SK-N-SH (cell line): ENCODE results near the gene NIF3L1. TPM values are rescaled to one million over a fixed set of nuclear protein-coding genes. Genes with fewer than 3 reads are reported as not detected.

Experiments
- CTCF ChIA-PET: fragments of 300-600, 350-600 bp; formaldehyde crosslinking; extraction: SDS; loops from one replicate; lab custom pipeline; 2021; lab: Yijun Ruan, JAX
- POLR2A ChIA-PET: fragments of 350-600 bp; sonication (Branson Sonifier 250); formaldehyde crosslinking; extraction: SDS; loops from one replicate; lab custom pipeline; 2020; ENCODE audit warnings: antibody characterized with exemption, inconsistent platforms; lab: Yijun Ruan, JAX
- DNase-seq: peaks from one replicate; pipeline ENCODE4 v3.0.0; 2012
- H2AFZ ChIP-seq: fragments of 200-600 bp; sonication (generic); 2 replicates; pipeline ENCODE4 v1.8.1; 2016; ENCODE audit warnings: antibody characterized with exemption, mild to moderate bottlenecking, low read depth
- H3F3A ChIP-seq: fragments of 200-600 bp; sonication (generic); replicated peaks from 2 replicates; pipeline ENCODE3; 2016; ENCODE audit warnings: antibody characterized with exemption, mild to moderate bottlenecking; ENCODE audit not compliant: insufficient read depth
- H3K27ac ChIP-seq, 2 experiments: fragments of 200-500 bp in 1 of 2; fragments of 200-600 bp in 1 of 2; sonication (Bioruptor generic) in 1 of 2; sonication (generic), shearing (Covaris generic) in 1 of 2; 2 replicates each; pipeline versions ENCODE4 v1.5.1 to v1.6.1; 2014 to 2016; ENCODE audit warnings: low read depth in 2 of 2, inconsistent platforms in 1 of 2, low read length in 1 of 2, mild to moderate bottlenecking in 1 of 2, mixed read lengths in 1 of 2
- H3K27me3 ChIP-seq: fragments of 200-600 bp; sonication (generic), shearing (Covaris generic); 2 replicates; pipeline ENCODE4 v1.6.1; 2016; ENCODE audit warnings: mixed run types; ENCODE audit not compliant: insufficient read depth
- H3K36me3 ChIP-seq, 2 experiments: fragments of 200-500 bp in 1 of 2; fragments of 200-600 bp in 1 of 2; sonication (Bioruptor generic) in 1 of 2; sonication (generic) in 1 of 2; replicated peaks in 1 of 2; 2 replicates each; pipeline versions ENCODE3 to v1.5.1; 2014 to 2016; ENCODE audit warnings: low read length in 1 of 2, mild to moderate bottlenecking in 1 of 2; ENCODE audit not compliant: insufficient read depth in 2 of 2, control insufficient read depth in 1 of 2
- H3K4me1 ChIP-seq, 2 experiments: fragments of 200-500 bp in 1 of 2; fragments of 200-600 bp in 1 of 2; sonication (Bioruptor generic) in 1 of 2; sonication (generic), shearing (Covaris generic) in 1 of 2; 2 replicates each; pipeline versions ENCODE4 v1.5.1 to v1.6.1; 2014 to 2016; ENCODE audit warnings: low read depth in 1 of 2, low read length in 1 of 2, mixed run types in 1 of 2; ENCODE audit not compliant: insufficient read depth in 2 of 2, control insufficient read depth in 1 of 2
- H3K4me2 ChIP-seq: fragments of 200-600 bp; sonication (generic), shearing (Covaris generic); 2 replicates; pipeline ENCODE4 v1.6.1; 2017; ENCODE audit warnings: mixed run types
- H3K4me3 ChIP-seq, 2 experiments: fragments of 200-500 bp in 1 of 2; fragments of 200-600 bp in 1 of 2; sonication (Bioruptor generic) in 1 of 2; sonication (generic), shearing (Covaris generic) in 1 of 2; 2 replicates each; pipeline versions ENCODE4 v1.5.1 to v1.8.1; 2014 to 2016; ENCODE audit warnings: low read depth in 2 of 2, inconsistent platforms in 1 of 2, low read length in 1 of 2, mild to moderate bottlenecking in 1 of 2, mixed read lengths in 1 of 2, moderate library complexity in 1 of 2
- H3K79me2 ChIP-seq: fragments of 200-600 bp; sonication (generic); 2 replicates; pipeline ENCODE4 v1.8.1; 2017; ENCODE audit warnings: mild to moderate bottlenecking; ENCODE audit not compliant: insufficient read depth
- H3K9ac ChIP-seq: fragments of 200-600 bp; sonication (generic); 2 replicates; pipeline ENCODE4 v1.6.1; 2017; ENCODE audit warnings: mixed run types
- H3K9me2 ChIP-seq: fragments of 200-600 bp; sonication (generic); 2 replicates; pipeline ENCODE4 v1.6.1; 2017; ENCODE audit warnings: mixed run types
- H3K9me3 ChIP-seq: fragments of 200-600 bp; sonication (generic); 2 replicates; pipeline ENCODE4 v1.6.1; 2017; ENCODE audit warnings: mixed run types, mild to moderate bottlenecking, moderate library complexity
- H4K20me1 ChIP-seq: fragments of 200-600 bp; sonication (generic); 2 replicates; pipeline ENCODE4 v1.6.1; 2017; ENCODE audit warnings: mild to moderate bottlenecking, mixed run types; ENCODE audit not compliant: insufficient read depth
- CTCF ChIP-seq: fragments of 200-600 bp; sonication (generic); IDR thresholded peaks from 2 replicates; pipeline ENCODE4 v1.6.1; 2017; ENCODE audit warnings: antibody characterized with exemption, mild to moderate bottlenecking, moderate library complexity
- ELF1 ChIP-seq: IDR thresholded peaks from 2 replicates; pipeline ENCODE4 v1.4.0; 2012
- EP300 ChIP-seq, 2 experiments: IDR thresholded peaks; 2 replicates each; pipeline versions ENCODE4 v1.4.0 to v1.6.1; 2012; ENCODE audit warnings: borderline replicate concordance in 1 of 2, low read depth in 1 of 2, low read length in 1 of 2
- FOSL2 ChIP-seq: IDR thresholded peaks from 2 replicates; pipeline ENCODE4 v1.4.0; 2012; ENCODE audit warnings: low read depth, mild to moderate bottlenecking, moderate library complexity, borderline replicate concordance
- FOXJ3 ChIP-seq: sonication (generic); formaldehyde crosslinking; IDR thresholded peaks from 2 replicates; pipeline ENCODE4 v1.5.1; 2020; ENCODE audit warnings: mild to moderate bottlenecking, missing genetic modification reagents
- FOXM1 ChIP-seq: IDR thresholded peaks from 2 replicates; pipeline ENCODE4 v1.4.0; 2012; ENCODE audit warnings: low read depth, mild to moderate bottlenecking
- GABPA ChIP-seq: IDR thresholded peaks from 2 replicates; pipeline ENCODE4 v1.4.0; 2012; ENCODE audit warnings: low read depth, mild to moderate bottlenecking
- JUND ChIP-seq: IDR thresholded peaks from 2 replicates; pipeline ENCODE4 v1.4.0; 2012
- MEF2A ChIP-seq: IDR thresholded peaks from 2 replicates; pipeline ENCODE4 v1.4.0; 2012; ENCODE audit warnings: low read depth, borderline replicate concordance
- MXI1 ChIP-seq: IDR thresholded peaks from 2 replicates; pipeline ENCODE4 v1.6.1; 2012; ENCODE audit warnings: mild to moderate bottlenecking, low read depth, low read length, improper control_type of control experiment
- NRF1 ChIP-seq: IDR thresholded peaks from 2 replicates; pipeline ENCODE4 v1.6.1; 2012; ENCODE audit warnings: low read depth, mild to moderate bottlenecking, low read length
- POLR2AphosphoS5 ChIP-seq: IDR thresholded peaks from 2 replicates; pipeline ENCODE4 v1.6.1; 2012; ENCODE audit warnings: low read depth, low read length
- RCOR1 ChIP-seq: fragments of 150-350 bp; IDR thresholded peaks from 2 replicates; pipeline ENCODE4 v1.6.1; 2017; ENCODE audit warnings: antibody characterized with exemption, low read length
- REST ChIP-seq: IDR thresholded peaks from 2 replicates; pipeline ENCODE4 v1.6.1; 2012; ENCODE audit warnings: mild to moderate bottlenecking, low read depth, low read length, moderate library complexity
- RFX5 ChIP-seq: IDR thresholded peaks from 2 replicates; pipeline ENCODE4 v1.6.1; 2012; ENCODE audit warnings: mild to moderate bottlenecking, improper control_type of control experiment, low read length
- RXRA ChIP-seq: IDR thresholded peaks from 2 replicates; pipeline ENCODE4 v1.4.0; 2012; ENCODE audit warnings: low read depth, mild to moderate bottlenecking, borderline replicate concordance
- SIN3A ChIP-seq: IDR thresholded peaks from 2 replicates; pipeline ENCODE4 v1.6.1; 2012; ENCODE audit warnings: low read depth, mild to moderate bottlenecking, low read length, moderate library complexity, borderline replicate concordance
- TAF1 ChIP-seq: IDR thresholded peaks from 2 replicates; pipeline ENCODE4 v1.6.1; 2012; ENCODE audit warnings: low read depth, mild to moderate bottlenecking, low read length, moderate library complexity, borderline replicate concordance
- TEAD4 ChIP-seq: IDR thresholded peaks from 2 replicates; pipeline ENCODE4 v1.4.0; 2012; ENCODE audit warnings: mild to moderate bottlenecking, borderline replicate concordance; ENCODE audit not compliant: insufficient read depth
- WGBS: methylation state at CpG from one replicate; pipeline ENCODE4 v1.1.6; 2017; ENCODE audit warnings: low lambda C conversion rate; 5-methylcytosine and 5-hydroxymethylcytosine counted together
- polyA plus RNA-seq, 3 experiments: library from polyadenylated mRNA; depleted of rRNA; stranded (reverse); fragments of >200 nt; gene quantifications; 2 replicates each; pipeline ENCODE4 v1.2.3, GENCODE V29; 2012
- TF ChIP-seq, protein P1 (sequence below): IDR thresholded peaks from 2 replicates; pipeline ENCODE4 v1.4.0; 2012; ENCODE audit warnings: low read depth, borderline replicate concordance
- TF ChIP-seq, protein P2 (sequence below): IDR thresholded peaks from 2 replicates; pipeline ENCODE4 v1.4.0; 2012; ENCODE audit warnings: low read depth
- TF ChIP-seq, protein P3 (sequence below): fragments of 150-350 bp; IDR thresholded peaks from 2 replicates; pipeline ENCODE4 v1.6.1; 2016; ENCODE audit warnings: mild to moderate bottlenecking, low read depth, low read length
- TF ChIP-seq, protein P4 (sequence below): IDR thresholded peaks from 2 replicates; pipeline ENCODE4; 2012

The NIF3L1 gene
- polyA plus RNA-seq, 1 of the 3 experiments (the other 2 are of a cell fraction), result 52.4 TPM

DNA sequence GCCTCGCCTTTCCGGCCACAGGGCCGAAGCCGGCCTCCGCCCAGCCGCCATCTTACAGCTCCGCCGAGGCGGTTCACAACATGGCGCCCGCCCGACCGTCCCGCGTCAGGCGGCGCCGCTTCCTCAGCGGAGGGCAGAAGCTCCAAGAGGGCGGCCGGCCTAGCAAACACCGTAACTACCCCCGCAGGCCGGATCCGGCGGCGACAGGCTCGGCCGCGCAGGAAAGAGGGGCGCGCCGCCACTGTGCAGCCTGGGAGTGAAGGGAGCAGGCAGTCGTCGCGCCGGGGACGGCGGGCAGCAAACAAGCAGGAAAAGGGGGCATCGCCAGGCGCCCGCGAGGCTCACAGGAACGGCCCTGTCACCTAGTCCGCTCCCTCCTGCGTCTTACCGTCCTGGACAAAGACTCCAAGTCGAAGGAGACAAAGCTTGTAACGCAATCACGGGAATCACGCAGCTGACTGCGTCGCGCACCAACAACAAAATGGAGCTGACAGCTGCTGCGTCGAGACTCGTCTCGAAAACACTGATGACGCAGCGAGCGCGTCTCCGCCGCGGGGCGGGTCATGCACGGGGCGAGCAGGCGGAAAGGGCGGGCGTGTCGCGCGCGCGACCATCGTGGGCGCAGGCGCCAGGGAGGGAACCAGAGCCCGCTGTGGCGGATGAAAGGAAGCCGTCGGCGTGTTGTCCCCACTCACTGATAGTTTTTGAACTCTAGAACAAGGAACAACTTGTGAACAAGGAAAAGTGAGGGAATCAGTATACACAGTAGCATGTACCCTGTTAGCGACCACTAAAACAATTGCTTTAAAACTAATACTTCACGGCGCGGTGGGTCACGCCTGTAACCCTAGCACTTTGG lies 24.8 kb upstream of the NIF3L1 start, which contains the start of gene CLK1:
Gene CLK1, minus strand, starts transcription at position 483 of the 859 bp plus-strand sequence. CDS start 2,796 bp downstream, outside the sequence.
- POLR2A ChIA-PET, result interaction anchor here (0.6 to 2.0 kb wide), 10 partner anchors 11 to 587 kb away, joined by 3 to 17 read pairs (median 4); partner anchors contain the start of genes BZW1, CFLAR, NIF3L1 and PPIL3
- H3K36me3 ChIP-seq, result peaks cover 23 to 32% of the 10 kb centered on the region in 2 experiments
- H3K4me2 ChIP-seq, result peak within 1 kb of the TSS; percentile 73
- CTCF ChIA-PET, result interaction anchor here (1.3 to 1.5 kb wide), 2 partner anchors 151 to 205 kb away, joined by 3 to 8 read pairs; no protein-coding TSS in a partner anchor
- no peaks in the 10 kb centered on the region for H3K27me3 ChIP-seq
- 5% methylated on average over 50 of the region's 89 CpGs for WGBS
- H3K4me3 ChIP-seq, result peak within 1 kb of the TSS; percentile 94 to 96
- H3K9me3 ChIP-seq, result no peaks in the 10 kb centered on the region
- H4K20me1 ChIP-seq, result peaks cover 42% of the 10 kb centered on the region
- H2AFZ ChIP-seq, result peak within 1 kb of the TSS; percentile 99
- H3K27ac ChIP-seq, result peak within 1 kb of the TSS; percentile 97
- peaks cover 51% of the 10 kb centered on the region for H3K79me2 ChIP-seq
- H3F3A ChIP-seq, result peaks cover 21% of the 10 kb centered on the region
- peak within 1 kb of the TSS; percentile 96 for H3K9ac ChIP-seq
- no peaks in the 10 kb centered on the region for H3K9me2 ChIP-seq
- peak; percentile 95 for DNase-seq
- peaks cover 20 to 27% of the 10 kb centered on the region in 2 experiments; a peak in 3 of 4 replicates for H3K4me1 ChIP-seq
- TF ChIP-seq NRF1, result peak; percentile 66
- TF ChIP-seq JUND, result no peak
- peak; percentile 98 for TF ChIP-seq POLR2AphosphoS5
- peak; percentile 36 for TF ChIP-seq GABPA
- TF ChIP-seq EP300 (IDR thresholded peaks at IDR 0.05; ENCODE audit: borderline replicate concordance in 1 of 2, low read depth in 1 of 2, low read length in 1 of 2), result peak in 1 of 2 experiments; percentile 75; a peak in 3 of 4 replicates
- TF ChIP-seq RXRA, result no peak
- TF ChIP-seq FOSL2, result no peak
- peak; percentile 94 for TF ChIP-seq SIN3A
- peak; percentile 100 for TF ChIP-seq TEAD4
- no peak for TF ChIP-seq ELF1
- TF ChIP-seq, protein P1, sequence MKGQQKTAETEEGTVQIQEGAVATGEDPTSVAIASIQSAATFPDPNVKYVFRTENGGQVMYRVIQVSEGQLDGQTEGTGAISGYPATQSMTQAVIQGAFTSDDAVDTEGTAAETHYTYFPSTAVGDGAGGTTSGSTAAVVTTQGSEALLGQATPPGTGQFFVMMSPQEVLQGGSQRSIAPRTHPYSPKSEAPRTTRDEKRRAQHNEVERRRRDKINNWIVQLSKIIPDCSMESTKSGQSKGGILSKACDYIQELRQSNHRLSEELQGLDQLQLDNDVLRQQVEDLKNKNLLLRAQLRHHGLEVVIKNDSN, result no peak; the same call in 1 of the 2 replicates
- TF ChIP-seq CTCF, result no peak
- TF ChIP-seq REST, result peak; percentile 57; the same call in 1 of the 2 replicates
- TF ChIP-seq, protein P2, sequence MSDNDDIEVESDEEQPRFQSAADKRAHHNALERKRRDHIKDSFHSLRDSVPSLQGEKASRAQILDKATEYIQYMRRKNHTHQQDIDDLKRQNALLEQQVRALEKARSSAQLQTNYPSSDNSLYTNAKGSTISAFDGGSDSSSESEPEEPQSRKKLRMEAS, result peak; percentile 89
- TF ChIP-seq FOXJ3 (CRISPR knock-in tag), result peak; percentile 17; the same call in 1 of the 2 replicates
- TF ChIP-seq MXI1, result peak; percentile 95
- TF ChIP-seq, protein P3, sequence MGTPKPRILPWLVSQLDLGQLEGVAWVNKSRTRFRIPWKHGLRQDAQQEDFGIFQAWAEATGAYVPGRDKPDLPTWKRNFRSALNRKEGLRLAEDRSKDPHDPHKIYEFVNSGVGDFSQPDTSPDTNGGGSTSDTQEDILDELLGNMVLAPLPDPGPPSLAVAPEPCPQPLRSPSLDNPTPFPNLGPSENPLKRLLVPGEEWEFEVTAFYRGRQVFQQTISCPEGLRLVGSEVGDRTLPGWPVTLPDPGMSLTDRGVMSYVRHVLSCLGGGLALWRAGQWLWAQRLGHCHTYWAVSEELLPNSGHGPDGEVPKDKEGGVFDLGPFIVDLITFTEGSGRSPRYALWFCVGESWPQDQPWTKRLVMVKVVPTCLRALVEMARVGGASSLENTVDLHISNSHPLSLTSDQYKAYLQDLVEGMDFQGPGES, result no peak; the same call in 1 of the 2 replicates
- 0 out of 2 replicates have a peak, but pooled peaks have one; percentile 50 for TF ChIP-seq RFX5
- peak; percentile 27; the same call in 1 of the 2 replicates for TF ChIP-seq FOXM1
- TF ChIP-seq TAF1, result peak; percentile 91
- TF ChIP-seq, protein P4, sequence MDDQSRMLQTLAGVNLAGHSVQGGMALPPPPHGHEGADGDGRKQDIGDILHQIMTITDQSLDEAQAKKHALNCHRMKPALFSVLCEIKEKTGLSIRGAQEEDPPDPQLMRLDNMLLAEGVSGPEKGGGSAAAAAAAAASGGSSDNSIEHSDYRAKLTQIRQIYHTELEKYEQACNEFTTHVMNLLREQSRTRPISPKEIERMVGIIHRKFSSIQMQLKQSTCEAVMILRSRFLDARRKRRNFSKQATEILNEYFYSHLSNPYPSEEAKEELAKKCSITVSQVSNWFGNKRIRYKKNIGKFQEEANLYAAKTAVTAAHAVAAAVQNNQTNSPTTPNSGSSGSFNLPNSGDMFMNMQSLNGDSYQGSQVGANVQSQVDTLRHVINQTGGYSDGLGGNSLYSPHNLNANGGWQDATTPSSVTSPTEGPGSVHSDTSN, result peak; percentile 65; the same call in 1 of the 2 replicates
- TF ChIP-seq MEF2A, result no peak
- TF ChIP-seq RCOR1, result peak; percentile 43; the same call in 1 of the 2 replicates
